Measurements from ENCODE around the gene PNLDC1. TPM values are rescaled to one million over a fixed set of nuclear protein-coding genes. Genes with fewer than 3 reads are reported as not detected.

Gene PNLDC1
- total and polyA plus RNA-seq, 7 donors, result 0.13 to 1.1 (median 0.71) TPM; not detected in 4

DNA sequence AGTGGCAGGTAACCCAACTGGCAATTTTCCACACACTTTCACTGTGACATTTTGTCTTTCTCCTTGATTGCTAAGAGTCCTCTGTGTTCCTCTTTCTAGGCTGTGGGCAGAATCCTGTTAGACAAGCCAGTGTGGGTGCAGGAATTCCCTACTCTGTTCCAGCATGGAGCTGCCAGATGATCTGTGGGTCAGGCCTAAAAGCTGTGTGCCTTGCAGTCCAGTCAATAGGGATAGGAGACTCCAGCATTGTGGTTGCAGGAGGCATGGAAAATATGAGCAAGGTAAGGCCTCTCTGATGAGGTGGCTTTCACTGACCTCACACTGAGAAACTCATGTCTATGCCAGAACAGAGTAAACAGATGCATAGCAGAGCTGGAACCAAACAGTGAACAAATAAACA, 33.2 kb upstream of the PNLDC1 start:
- Histone ChIP-seq H3K4me1 (peaks cover 0 to 9% (median 8%) of the 10 kb centered on the region in 4 donors), H3K9me3 (no peaks in the 10 kb centered on the region), H3K27ac (no peak overlapping the region), H3K27me3 (no peaks in the 10 kb centered on the region), H3K4me3 (no peak overlapping the region), H3K36me3 (peaks cover 0 to 42% (median 7%) of the 10 kb centered on the region in 4 donors)
- intact Hi-C loops (cut with DNase I), result no loop called here
- TF ChIP-seq POLR2AphosphoS5 (IDR thresholded peaks at IDR 0.05) (no peak), POLR2A (IDR thresholded peaks at IDR 0.05) (no peak), EP300 (IDR thresholded peaks at IDR 0.05) (no peak)
- TF ChIP-seq, protein P1, sequence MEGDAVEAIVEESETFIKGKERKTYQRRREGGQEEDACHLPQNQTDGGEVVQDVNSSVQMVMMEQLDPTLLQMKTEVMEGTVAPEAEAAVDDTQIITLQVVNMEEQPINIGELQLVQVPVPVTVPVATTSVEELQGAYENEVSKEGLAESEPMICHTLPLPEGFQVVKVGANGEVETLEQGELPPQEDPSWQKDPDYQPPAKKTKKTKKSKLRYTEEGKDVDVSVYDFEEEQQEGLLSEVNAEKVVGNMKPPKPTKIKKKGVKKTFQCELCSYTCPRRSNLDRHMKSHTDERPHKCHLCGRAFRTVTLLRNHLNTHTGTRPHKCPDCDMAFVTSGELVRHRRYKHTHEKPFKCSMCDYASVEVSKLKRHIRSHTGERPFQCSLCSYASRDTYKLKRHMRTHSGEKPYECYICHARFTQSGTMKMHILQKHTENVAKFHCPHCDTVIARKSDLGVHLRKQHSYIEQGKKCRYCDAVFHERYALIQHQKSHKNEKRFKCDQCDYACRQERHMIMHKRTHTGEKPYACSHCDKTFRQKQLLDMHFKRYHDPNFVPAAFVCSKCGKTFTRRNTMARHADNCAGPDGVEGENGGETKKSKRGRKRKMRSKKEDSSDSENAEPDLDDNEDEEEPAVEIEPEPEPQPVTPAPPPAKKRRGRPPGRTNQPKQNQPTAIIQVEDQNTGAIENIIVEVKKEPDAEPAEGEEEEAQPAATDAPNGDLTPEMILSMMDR (IDR thresholded peaks at IDR 0.05), result no peak
- DNase-seq, result no peak

DNA sequence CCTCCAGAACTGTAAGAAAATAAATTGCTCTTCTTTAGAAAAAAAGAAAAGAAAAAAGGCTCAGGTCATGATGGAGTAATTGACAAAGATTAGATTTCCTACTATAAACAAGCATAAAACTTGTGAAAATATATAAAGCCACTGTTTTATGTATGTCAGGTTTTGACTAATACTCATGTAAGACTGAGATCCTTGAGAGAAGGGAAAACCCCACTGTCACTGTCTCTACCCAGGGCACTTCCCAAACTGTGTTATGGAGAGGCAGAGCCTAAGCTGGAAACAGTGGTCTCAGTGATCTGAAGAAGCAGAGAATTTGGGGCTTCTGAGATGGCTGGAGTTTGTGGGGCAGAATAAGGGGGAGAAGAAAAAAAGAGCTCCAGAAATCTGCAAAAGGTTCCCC, 30.6 kb upstream of the PNLDC1 start:
- TF ChIP-seq, protein P1 (IDR thresholded peaks at IDR 0.05), result no peak
- TF ChIP-seq EP300 (IDR thresholded peaks at IDR 0.05) (no peak), POLR2AphosphoS5 (IDR thresholded peaks at IDR 0.05) (no peak), POLR2A (IDR thresholded peaks at IDR 0.05) (no peak)
- DNase-seq, result no peak
- peaks cover 0 to 40% (median 7%) of the 10 kb centered on the region in 4 donors for H3K36me3 ChIP-seq
- H3K4me3 ChIP-seq, result no peak overlapping the region
- H3K27me3 ChIP-seq, result no peaks in the 10 kb centered on the region
- H3K9me3 ChIP-seq, result no peaks in the 10 kb centered on the region
- intact Hi-C loops (cut with DNase I), result no loop called here
- no peak overlapping the region for H3K27ac ChIP-seq
- H3K4me1 ChIP-seq, result no peaks in the 10 kb centered on the region

DNA sequence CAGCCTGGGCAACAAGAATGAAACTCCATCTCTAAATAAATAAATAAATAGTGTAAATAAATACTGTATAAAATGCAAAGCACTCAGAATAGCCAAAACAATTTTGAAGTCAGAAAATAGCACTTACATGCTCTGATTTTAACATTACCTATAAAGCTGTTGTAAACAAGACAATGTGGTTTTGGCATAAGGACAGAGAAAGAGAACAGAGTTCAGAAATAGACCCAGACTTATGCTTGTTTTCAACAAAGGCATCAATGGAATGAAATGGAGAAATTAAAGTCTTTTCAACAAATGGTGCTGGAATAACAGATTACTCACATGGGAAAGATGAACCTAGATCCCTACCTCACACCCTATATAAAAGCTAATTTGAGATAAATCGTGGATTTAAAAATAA, 27.9 kb upstream of the PNLDC1 start:
- Histone ChIP-seq H3K27ac (no peak overlapping the region), H3K4me1 (no peaks in the 10 kb centered on the region), H3K9me3 (no peaks in the 10 kb centered on the region), H3K36me3 (peaks cover 0 to 56% (median 9%) of the 10 kb centered on the region in 4 donors), H3K4me3 (no peak overlapping the region), H3K27me3 (no peaks in the 10 kb centered on the region)
- intact Hi-C loops (cut with DNase I), result no loop called here
- DNase-seq, result no peak
- 0% methylated on average over 1 of the region's 1 CpG for WGBS, 2 donors
- TF ChIP-seq POLR2A (IDR thresholded peaks at IDR 0.05), result no peak
- TF ChIP-seq, protein P1 (IDR thresholded peaks at IDR 0.05), result no peak
- TF ChIP-seq POLR2AphosphoS5 (IDR thresholded peaks at IDR 0.05), result no peak
- no peak for TF ChIP-seq EP300 (IDR thresholded peaks at IDR 0.05)

DNA sequence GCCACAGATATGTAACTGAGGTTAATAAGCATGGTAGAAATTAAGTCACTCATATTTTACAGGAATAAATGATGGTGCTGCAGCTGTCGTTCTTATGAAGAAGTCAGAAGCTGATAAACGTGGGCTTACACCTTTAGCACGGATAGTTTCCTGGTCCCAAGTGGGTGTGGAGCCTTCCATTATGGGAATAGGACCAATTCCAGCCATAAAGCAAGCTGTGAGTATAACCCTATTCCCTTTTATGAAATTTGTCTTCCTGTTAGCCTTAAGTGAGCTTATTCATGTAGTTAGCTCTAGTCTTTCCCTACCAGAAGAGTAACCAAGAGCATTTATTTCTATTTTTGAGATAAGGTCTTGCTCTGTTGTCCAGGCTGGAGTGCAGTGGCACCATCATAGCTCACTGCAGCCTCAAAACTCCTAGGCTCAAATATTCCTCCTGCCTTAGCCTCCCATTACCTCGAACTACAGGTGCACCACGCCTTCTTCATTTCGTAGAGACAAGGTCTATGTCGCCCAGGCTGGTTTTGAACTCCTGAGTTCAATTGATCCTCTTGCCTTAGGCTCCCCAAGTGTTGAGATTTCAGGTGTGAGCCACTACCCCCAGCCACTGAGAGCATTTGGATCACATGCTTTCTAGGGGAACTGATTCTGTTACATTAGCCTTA, 22.7 kb upstream of the PNLDC1 start:
- Histone ChIP-seq H3K4me3 (no peak overlapping the region), H3K36me3 (peaks cover 17 to 80% (median 37%) of the 10 kb centered on the region in 4 donors), H3K9me3 (no peaks in the 10 kb centered on the region), H3K27ac (no peak overlapping the region), H3K4me1 (no peaks in the 10 kb centered on the region), H3K27me3 (no peaks in the 10 kb centered on the region)
- DNase-seq, result no peak
- 31 to 63% methylated on average over 7 of the region's 7 CpGs for WGBS, 2 donors
- intact Hi-C loops (cut with DNase I), result no loop called here
- TF ChIP-seq POLR2AphosphoS5 (IDR thresholded peaks at IDR 0.05) (no peak), POLR2A (IDR thresholded peaks at IDR 0.05) (no peak), EP300 (IDR thresholded peaks at IDR 0.05) (no peak)
- TF ChIP-seq, protein P1 (IDR thresholded peaks at IDR 0.05), result no peak

DNA sequence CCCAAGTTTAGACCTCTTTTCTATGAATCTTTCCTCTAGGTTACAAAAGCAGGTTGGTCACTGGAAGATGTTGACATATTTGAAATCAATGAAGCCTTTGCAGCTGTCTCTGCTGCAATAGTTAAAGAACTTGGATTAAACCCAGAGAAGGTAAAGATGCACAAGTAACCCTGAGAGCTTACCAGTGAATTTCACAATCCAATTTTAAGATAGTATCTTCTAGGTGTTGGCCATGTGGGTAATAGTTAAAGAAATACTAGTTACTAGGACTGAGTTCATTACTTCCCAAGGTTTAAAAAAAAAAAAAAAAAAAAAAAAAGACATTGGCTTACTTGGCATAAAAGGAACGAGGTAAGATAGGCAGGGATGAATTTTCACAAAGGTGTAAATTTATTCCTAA, 21.9 kb upstream of the PNLDC1 start:
- Histone ChIP-seq H3K27ac (no peak overlapping the region), H3K36me3 (peaks cover 25 to 87% (median 44%) of the 10 kb centered on the region in 4 donors), H3K4me1 (no peaks in the 10 kb centered on the region), H3K9me3 (no peaks in the 10 kb centered on the region), H3K27me3 (no peaks in the 10 kb centered on the region), H3K4me3 (no peak overlapping the region)
- 52 to 73% methylated on average over 1 of the region's 1 CpG for WGBS, 2 donors
- TF ChIP-seq POLR2AphosphoS5 (IDR thresholded peaks at IDR 0.05), result no peak
- intact Hi-C loops (cut with DNase I), result no loop called here
- DNase-seq, result no peak

Measured in sigmoid colon (tissue), 7 donors.